ENCODE data around the gene MEN1. TPM values are rescaled to one million over a fixed set of nuclear protein-coding genes. Genes with fewer than 3 reads are reported as not detected.

Gene MEN1
- total and polyA plus RNA-seq, 8 donors, result 8.7 to 25.3 (median 13.5) TPM

DNA sequence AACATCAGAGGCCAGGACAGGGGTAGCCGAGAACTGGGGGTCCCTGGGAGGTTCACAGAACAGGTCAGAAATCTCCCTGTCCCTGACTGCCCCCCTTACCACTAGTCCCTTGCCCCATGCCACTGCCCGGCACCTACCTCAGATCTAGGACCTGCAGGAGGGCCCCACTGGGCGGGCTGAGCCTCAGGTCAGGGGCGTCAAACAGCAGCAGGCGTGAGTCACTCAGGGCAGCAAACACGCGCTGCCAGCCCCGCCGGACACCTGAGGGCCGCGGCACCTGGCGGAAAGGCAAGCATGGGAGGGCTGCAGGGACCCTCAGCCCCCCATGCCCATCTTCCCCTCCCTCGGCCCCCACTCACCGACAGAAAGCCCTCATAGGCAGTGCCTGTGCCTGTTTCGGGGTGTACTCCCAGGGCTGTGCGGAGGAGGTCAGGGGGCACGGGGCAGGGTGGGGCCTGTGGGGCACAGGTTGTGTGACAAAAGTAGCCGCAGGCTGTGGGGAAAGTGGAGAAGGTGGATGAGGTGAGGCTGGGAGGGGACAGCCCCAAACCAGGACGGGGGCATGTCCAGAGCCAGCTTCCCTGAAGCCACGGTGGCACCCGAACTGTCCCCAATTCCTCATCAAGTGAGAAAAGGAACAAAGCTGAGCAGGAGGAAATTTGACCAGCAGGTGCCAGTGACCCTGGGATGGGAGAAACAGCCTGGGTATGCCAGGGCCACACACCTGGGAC, 22.3 kb upstream of the MEN1 start:
- TF ChIP-seq, protein P1, sequence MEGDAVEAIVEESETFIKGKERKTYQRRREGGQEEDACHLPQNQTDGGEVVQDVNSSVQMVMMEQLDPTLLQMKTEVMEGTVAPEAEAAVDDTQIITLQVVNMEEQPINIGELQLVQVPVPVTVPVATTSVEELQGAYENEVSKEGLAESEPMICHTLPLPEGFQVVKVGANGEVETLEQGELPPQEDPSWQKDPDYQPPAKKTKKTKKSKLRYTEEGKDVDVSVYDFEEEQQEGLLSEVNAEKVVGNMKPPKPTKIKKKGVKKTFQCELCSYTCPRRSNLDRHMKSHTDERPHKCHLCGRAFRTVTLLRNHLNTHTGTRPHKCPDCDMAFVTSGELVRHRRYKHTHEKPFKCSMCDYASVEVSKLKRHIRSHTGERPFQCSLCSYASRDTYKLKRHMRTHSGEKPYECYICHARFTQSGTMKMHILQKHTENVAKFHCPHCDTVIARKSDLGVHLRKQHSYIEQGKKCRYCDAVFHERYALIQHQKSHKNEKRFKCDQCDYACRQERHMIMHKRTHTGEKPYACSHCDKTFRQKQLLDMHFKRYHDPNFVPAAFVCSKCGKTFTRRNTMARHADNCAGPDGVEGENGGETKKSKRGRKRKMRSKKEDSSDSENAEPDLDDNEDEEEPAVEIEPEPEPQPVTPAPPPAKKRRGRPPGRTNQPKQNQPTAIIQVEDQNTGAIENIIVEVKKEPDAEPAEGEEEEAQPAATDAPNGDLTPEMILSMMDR (IDR thresholded peaks at IDR 0.05), result no peak
- H3K4me3 ChIP-seq, result no peak overlapping the region
- H3K4me1 ChIP-seq, result no peaks in the 10 kb centered on the region
- peak in 2 of 6 donors; percentile 49 to 53 for DNase-seq
- 95 to 96% methylated on average over 21 of the region's 21 CpGs for WGBS, 2 donors
- H3K36me3 ChIP-seq, result peaks cover 0 to 66% (median 5%) of the 10 kb centered on the region in 3 donors
- ATAC-seq, result no peak
- no peak overlapping the region for H3K27ac ChIP-seq
- intact Hi-C loops (cut with DNase I), result no loop called here
- H3K27me3 ChIP-seq, result no peaks in the 10 kb centered on the region
- no peaks in the 10 kb centered on the region for H3K9me3 ChIP-seq
- FAIRE-seq, result no peak

DNA sequence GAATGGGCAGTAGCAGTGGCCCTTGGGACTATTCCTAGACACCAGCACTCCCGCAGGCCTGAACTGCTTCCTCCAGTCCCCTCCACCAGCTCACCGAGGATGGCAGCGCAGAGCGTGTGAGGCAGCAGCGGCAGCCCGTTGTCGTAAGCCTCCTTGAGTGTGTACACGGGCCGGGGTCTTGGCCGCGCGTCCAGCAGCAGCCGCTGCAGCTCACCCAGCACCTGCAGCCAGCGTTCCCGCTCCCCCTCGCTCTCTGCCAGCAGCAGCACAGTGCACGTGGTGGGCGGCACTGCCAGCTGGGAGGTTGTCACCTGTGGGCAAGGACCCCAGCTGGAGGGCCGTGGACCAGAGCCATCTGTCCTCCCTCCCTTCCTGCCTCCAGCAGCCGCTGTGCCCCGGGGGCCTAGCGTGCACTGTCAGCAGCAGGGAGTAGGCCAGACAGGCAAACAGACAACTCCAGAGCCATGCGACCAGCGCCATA, 21.1 kb upstream of the MEN1 start:
- FAIRE-seq, result no peak
- H3K4me3 ChIP-seq, result no peak overlapping the region
- H3K9me3 ChIP-seq, result no peaks in the 10 kb centered on the region
- no peak for ATAC-seq
- 92 to 93% methylated on average over 23 to 24 of the region's 24 CpGs for WGBS, 2 donors
- TF ChIP-seq, protein P1 (IDR thresholded peaks at IDR 0.05), result no peak
- H3K36me3 ChIP-seq, result peaks cover 0 to 69% (median 5%) of the 10 kb centered on the region in 3 donors
- no peaks in the 10 kb centered on the region for H3K4me1 ChIP-seq
- intact Hi-C loops (cut with DNase I), result no loop called here
- H3K27ac ChIP-seq, result no peak overlapping the region
- no peaks in the 10 kb centered on the region for H3K27me3 ChIP-seq
- DNase-seq, result peak in 1 of 6 donors; percentile 50

DNA sequence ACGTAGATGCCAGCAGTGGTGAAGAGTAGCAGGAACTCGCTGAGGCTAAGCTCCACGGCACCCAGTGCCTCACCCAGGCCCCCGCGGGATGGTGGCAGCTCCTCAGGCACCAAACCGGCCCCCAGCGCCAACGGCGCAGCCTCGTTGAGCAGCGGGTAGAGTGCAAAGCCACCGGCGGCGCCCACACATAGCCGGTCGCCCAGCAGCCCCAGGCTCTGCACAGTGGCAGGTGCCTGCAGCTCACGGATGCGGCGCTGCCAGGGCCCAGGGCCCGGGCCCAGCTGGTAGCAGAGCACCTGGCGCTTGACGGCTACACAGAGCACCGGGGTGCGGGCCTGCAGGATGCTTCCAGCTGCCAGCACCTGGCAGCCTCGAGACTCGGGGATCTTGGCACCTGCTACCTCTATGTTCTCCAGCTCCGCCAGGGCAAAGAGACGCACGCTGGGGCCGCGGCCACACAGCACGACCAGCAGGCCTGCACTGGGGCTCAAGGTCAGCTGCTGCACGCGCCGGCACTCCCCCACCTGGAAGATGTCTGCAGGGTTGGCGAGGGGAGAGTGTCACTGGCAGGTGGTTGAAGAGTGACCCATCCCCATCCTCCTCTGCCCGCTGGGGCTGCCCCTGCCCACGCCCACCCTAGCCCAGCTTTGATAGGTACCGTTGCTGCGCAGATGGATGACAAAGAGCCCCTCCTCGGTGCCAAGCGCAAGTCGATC, 19.3 kb upstream of the MEN1 start:
- Histone ChIP-seq H3K4me1 (no peaks in the 10 kb centered on the region), H3K9me3 (no peaks in the 10 kb centered on the region), H3K4me3 (no peak overlapping the region), H3K27ac (no peak overlapping the region), H3K36me3 (peaks cover 0 to 69% (median 5%) of the 10 kb centered on the region in 3 donors), H3K27me3 (no peaks in the 10 kb centered on the region)
- 90 to 92% methylated on average over 39 to 43 of the region's 43 CpGs for WGBS, 2 donors
- TF ChIP-seq, protein P1 (IDR thresholded peaks at IDR 0.05), result no peak
- intact Hi-C loops (cut with DNase I), result no loop called here
- no peak for ATAC-seq
- FAIRE-seq, result no peak
- peak in 2 of 6 donors; percentile 55 to 72 for DNase-seq

DNA sequence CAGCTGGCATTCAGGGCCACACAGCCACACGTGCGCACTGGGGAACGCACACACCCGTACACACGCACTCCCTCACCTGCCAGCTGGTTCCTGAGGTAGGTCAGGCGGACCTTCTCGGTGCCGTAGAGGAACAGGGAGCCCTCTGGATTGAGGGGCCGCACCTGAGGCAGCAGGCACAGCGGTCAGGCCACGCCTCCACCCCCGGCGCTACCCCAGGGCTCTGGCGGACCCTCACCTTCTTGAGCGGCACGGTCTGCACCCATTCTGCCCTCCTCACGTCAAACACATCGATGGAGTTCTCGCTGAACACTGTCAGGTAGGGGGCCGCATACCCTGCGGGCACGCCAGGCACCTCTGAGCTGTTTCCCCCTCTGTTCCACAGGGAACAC, 17.1 kb upstream of the MEN1 start:
- Histone ChIP-seq H3K4me3 (no peak overlapping the region), H3K27me3 (no peaks in the 10 kb centered on the region), H3K36me3 (peaks cover 0 to 47% (median 5%) of the 10 kb centered on the region in 3 donors), H3K27ac (no peak overlapping the region), H3K4me1 (no peaks in the 10 kb centered on the region), H3K9me3 (no peaks in the 10 kb centered on the region)
- no peak for ATAC-seq
- WGBS, 2 donors, result 95% methylated on average over 21 to 22 of the region's 22 CpGs
- no peak for DNase-seq
- intact Hi-C loops (cut with DNase I), result no loop called here
- TF ChIP-seq, protein P1 (IDR thresholded peaks at IDR 0.05), result no peak
- no peak for FAIRE-seq
